GM11168 (cell line): ENCODE results near the gene GALNTL6.
"Not testable (repeated sequence)": the region's sequence is repeated elsewhere in the genome, so short reads cannot be mapped to it uniquely, and the experiment has no call there.

Experiments used
- in situ Hi-C: fragments of 300-500 bp; cut with MboI; formaldehyde crosslinking; loops from one replicate; pipeline ENCODE4 v1.12.0; 2022; ENCODE audit warnings: low sequenced_read_pairs; ENCODE audit not compliant: unreplicated experiment

GALNTL6 gene

GRCh38 chr4:172698256-172698655 is 885.1 kb downstream of the GALNTL6 start:
- in situ Hi-C loops, result no loop called here

GRCh38 chr4:172705565-172705964 is 892.4 kb downstream of the GALNTL6 start:
- in situ Hi-C loops, result no loop called here

GRCh38 chr4:172706000-172706399 is 892.8 kb downstream of the GALNTL6 start:
- in situ Hi-C loops, result no loop called here

- in situ Hi-C loops, result no loop called here
Measured at GRCh38 chr4:172707622-172708021, 894.4 kb downstream of the GALNTL6 start.

- in situ Hi-C loops, result no loop called here
Measured at GRCh38 chr4:172708184-172708583, 895.0 kb downstream of the GALNTL6 start.

- in situ Hi-C loops, result no loop called here
Measured at GRCh38 chr4:172709376-172709775, 896.2 kb downstream of the GALNTL6 start.

- in situ Hi-C loops, result no loop called here
Measured at GRCh38 chr4:172716291-172716690, 903.1 kb downstream of the GALNTL6 start.

- in situ Hi-C loops, result no loop called here
Measured at GRCh38 chr4:172721659-172722058, 908.5 kb downstream of the GALNTL6 start.

- in situ Hi-C loops, result no loop called here
Measured at GRCh38 chr4:172725581-172725980, 912.4 kb downstream of the GALNTL6 start.

- in situ Hi-C loops, result no loop called here
Measured at GRCh38 chr4:172726001-172726423, 912.8 kb downstream of the GALNTL6 start.

GRCh38 chr4:172727631-172728030 is 914.4 kb downstream of the GALNTL6 start:
- in situ Hi-C loops, result no loop called here

GRCh38 chr4:172733645-172734044 is 920.4 kb downstream of the GALNTL6 start:
- in situ Hi-C loops, result not testable (repeated sequence)

- in situ Hi-C loops, result no loop called here
Measured at GRCh38 chr4:172734555-172734954, 921.4 kb downstream of the GALNTL6 start.

- in situ Hi-C loops, result no loop called here
Measured at GRCh38 chr4:172736046-172736445, 922.8 kb downstream of the GALNTL6 start.

- in situ Hi-C loops, result no loop called here
Measured at GRCh38 chr4:172740434-172740833, 927.2 kb downstream of the GALNTL6 start.

GRCh38 chr4:172750910-172751309 is 937.7 kb downstream of the GALNTL6 start:
- in situ Hi-C loops, result no loop called here

- in situ Hi-C loops, result no loop called here
Measured at GRCh38 chr4:172751550-172751949, 938.3 kb downstream of the GALNTL6 start.

- in situ Hi-C loops, result no loop called here
Measured at GRCh38 chr4:172758586-172759340, 945.6 kb downstream of the GALNTL6 start.

GRCh38 chr4:172760512-172760911 is 947.3 kb downstream of the GALNTL6 start:
- in situ Hi-C loops, result no loop called here

GRCh38 chr4:172762895-172763294 is 949.7 kb downstream of the GALNTL6 start:
- in situ Hi-C loops, result no loop called here

GRCh38 chr4:172770787-172771186 is 957.6 kb downstream of the GALNTL6 start:
- in situ Hi-C loops, result no loop called here

GRCh38 chr4:172772781-172773180 is 959.6 kb downstream of the GALNTL6 start:
- in situ Hi-C loops, result no loop called here
